ENCODE data around the gene FAH.

Gene FAH

GRCh38 chr15:80159811-80160569, 7.2 kb downstream of the FAH start:
- DNase-seq (ENCODE audit: extremely low spot score): peak; percentile 50
- no peak for TF ChIP-seq CTCF (IDR thresholded peaks at IDR 0.05; ENCODE audit: control extremely low read depth, extremely low read depth, low read depth, missing control alignments)
- ChIA-PET POLR2A (no interaction called here), CTCF (interaction anchor here (1.1 to 1.7 kb wide), 3 partner anchors 13 to 167 kb away, joined by 3 to 11 read pairs (median 3); no protein-coding TSS in a partner anchor)

DNA sequence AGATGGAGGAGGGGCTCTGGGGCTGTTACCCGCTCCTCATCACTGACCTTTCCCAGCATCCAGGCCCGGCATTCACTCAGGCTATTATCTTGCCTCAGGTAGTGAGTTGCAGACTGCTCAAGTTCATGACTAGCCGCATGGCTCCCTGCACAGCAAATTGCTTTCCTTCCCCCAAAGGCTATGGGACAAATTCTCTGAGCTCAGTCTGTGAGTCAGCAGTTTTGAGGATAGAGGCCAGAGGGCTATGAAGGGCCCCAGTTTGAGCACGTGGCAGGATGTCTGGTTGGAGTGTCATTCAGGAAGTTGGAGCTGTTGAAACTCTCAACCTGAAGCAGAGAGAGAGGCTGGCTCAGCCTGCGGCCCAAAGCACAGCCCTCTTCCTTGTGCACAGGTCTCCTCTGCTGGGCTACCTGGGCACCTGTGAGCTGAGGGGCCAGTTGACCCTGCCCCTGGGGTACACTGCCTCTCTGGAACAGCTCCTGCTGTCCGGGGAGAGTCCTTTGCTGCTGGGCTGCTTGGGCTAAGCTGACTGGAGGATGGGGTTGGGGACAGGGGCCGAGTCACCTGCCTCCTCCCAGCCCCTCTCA, 7.9 kb downstream of the FAH start:
- POLR2A ChIA-PET: no interaction called here

DNA sequence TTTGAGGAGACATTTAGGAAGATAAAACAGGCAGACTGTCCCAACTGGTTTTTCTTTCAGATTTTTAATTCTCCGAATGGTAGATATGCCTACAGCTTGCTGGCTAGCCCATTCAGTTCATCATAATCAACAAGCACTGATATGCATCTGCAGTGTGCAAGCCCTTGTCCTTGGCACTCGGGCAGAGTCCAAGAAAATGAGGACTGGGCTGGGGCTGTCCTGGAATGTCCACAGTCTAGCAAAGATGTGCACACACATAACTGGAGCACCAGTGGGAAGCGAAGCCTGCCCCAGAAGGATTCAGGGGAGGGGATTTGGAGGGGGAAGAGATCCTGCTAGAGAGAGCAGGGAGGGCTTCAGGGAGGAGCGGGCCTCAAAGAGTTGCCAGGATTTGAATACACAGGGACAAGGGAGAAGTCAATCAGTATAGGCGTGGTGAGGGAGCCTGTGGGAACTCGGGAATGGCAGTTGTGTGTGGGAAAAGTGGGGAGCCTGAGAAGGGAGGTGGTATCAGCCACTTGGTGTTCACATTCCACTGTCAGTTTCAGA, 8.7 kb downstream of the FAH start:
- no peak for DNase-seq (ENCODE audit: extremely low spot score)
- TF ChIP-seq CTCF (IDR thresholded peaks at IDR 0.05; ENCODE audit: control extremely low read depth, extremely low read depth, low read depth, missing control alignments): no peak
- ChIA-PET POLR2A (no interaction called here), CTCF (interaction anchor here (1.0 to 1.7 kb wide), 2 partner anchors 11 to 312 kb away, joined by 3 to 11 read pairs; no protein-coding TSS in a partner anchor)

More for the DNA sequence above, 7.9 kb downstream of the FAH start:
- peak; percentile 55 for DNase-seq (ENCODE audit: extremely low spot score)
- CTCF ChIA-PET: interaction anchor here (1.0 to 1.7 kb wide), 3 partner anchors 12 to 311 kb away, joined by 3 to 11 read pairs (median 3); no protein-coding TSS in a partner anchor
- TF ChIP-seq CTCF (IDR thresholded peaks at IDR 0.05; ENCODE audit: control extremely low read depth, extremely low read depth, low read depth, missing control alignments): no peak

DNA sequence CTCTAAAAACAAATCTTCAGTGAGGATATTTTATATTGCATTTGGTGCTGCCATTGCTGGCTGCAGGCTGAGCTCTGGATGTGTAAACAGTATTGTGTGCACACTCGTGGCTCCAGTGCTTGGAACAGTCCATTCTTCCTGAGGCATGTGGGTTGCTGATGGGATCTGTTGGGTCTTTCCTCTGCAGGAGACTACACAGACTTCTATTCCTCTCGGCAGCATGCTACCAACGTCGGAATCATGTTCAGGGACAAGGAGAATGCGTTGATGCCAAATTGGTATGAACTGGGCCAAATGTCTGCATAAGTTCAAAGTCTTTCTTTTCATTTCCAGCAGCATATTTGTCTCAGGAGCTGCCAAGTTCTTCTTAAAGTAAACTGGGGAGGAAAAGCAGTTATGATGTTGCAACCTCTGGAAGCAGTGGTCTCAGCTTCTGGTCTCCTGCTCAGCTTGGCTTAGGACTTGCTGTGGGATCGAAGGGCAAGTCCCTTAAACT, 9.3 kb downstream of the FAH start:
- no peak for DNase-seq (ENCODE audit: extremely low spot score)
- TF ChIP-seq CTCF (IDR thresholded peaks at IDR 0.05; ENCODE audit: control extremely low read depth, extremely low read depth, low read depth, missing control alignments): no peak
- CTCF ChIA-PET: interaction anchor here (1.1 to 2.8 kb wide), 3 partner anchors 9 to 11 kb away, joined by 3 to 10 read pairs (median 3); partner anchors contain the start of gene FAH
- POLR2A ChIA-PET: no interaction called here

- ChIA-PET POLR2A (no interaction called here), CTCF (interaction anchor here (1.1 to 2.8 kb wide), 3 partner anchors 9 to 10 kb away, joined by 3 to 10 read pairs (median 3); partner anchors contain the start of gene FAH)
- DNase-seq (ENCODE audit: extremely low spot score): no peak
- no peak for TF ChIP-seq CTCF (IDR thresholded peaks at IDR 0.05; ENCODE audit: control extremely low read depth, extremely low read depth, low read depth, missing control alignments)
These were observed 10.4 kb downstream of the FAH start for GRCh38 chr15:80163217-80163616.

DNA sequence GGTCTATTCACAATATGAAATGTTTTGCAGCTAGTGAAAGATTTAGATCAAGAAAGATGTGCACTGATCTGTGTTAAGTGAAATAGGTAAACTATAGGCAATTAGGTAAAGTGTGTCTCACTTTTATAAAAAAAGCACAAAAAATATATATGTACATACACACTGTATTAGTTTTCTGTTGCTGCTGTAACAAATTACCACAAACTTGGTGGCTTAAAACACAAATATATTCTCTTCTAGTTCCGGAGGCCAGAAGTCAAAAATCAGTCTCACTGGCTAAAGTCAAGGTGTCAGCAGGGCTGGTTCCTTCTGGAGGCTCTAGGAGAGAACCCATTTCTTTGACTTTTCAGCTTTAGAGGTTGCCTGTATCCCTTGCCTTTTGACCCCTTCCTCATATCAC, 11.1 kb downstream of the FAH start:
- no peak for DNase-seq (ENCODE audit: extremely low spot score)
- POLR2A ChIA-PET: no interaction called here
- TF ChIP-seq CTCF (IDR thresholded peaks at IDR 0.05; ENCODE audit: control extremely low read depth, extremely low read depth, low read depth, missing control alignments): no peak
- CTCF ChIA-PET: interaction anchor here (2.8 kb wide), 1 partner anchor 10 kb away, joined by 10 read pairs; no protein-coding TSS in a partner anchor
